Measurements from ENCODE around the gene ITPR1.

The ITPR1 gene

DNA sequence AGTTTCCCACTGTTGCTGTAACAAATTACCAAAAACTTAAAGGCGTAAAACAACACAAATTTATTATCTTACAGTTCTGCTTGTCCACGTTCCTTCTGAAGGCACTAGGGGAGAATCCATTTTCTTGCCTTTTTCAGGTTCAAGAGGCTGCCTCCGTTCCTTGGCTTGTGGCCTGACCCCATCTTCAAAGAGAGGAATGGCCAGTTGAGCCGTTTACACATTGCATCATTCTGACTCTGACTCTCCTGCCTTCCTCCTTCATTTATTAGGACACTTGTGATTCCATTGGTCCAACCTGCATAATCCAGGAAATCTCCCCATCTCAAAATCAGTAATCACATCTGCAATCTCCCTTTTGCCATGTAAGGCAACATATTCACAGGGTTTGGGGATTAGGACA lies 363.4 kb downstream of the ITPR1 start:
- no peak for DNase-seq
- Histone ChIP-seq H3K36me3 (ENCODE audit: control insufficient read depth, insufficient read depth, low read length) (no peaks in the 10 kb centered on the region), H3K27ac (ENCODE audit: insufficient read depth, low read length, poor library complexity, severe bottlenecking) (no peak overlapping the region), H3K4me3 (ENCODE audit: insufficient read depth, low read depth, low read length, poor library complexity, severe bottlenecking) (no peak overlapping the region), H3K4me1 (ENCODE audit: control insufficient read depth, insufficient read depth, low read length, poor library complexity, severe bottlenecking) (peaks cover 11% of the 10 kb centered on the region), H3K27me3 (replicated peaks; ENCODE audit: control insufficient read depth, insufficient read depth, low read length, poor library complexity, severe bottlenecking) (no peaks in the 10 kb centered on the region), H3K9me3 (ENCODE audit: control insufficient read depth, low read length) (peaks cover under 1% of the 10 kb centered on the region)

DNA sequence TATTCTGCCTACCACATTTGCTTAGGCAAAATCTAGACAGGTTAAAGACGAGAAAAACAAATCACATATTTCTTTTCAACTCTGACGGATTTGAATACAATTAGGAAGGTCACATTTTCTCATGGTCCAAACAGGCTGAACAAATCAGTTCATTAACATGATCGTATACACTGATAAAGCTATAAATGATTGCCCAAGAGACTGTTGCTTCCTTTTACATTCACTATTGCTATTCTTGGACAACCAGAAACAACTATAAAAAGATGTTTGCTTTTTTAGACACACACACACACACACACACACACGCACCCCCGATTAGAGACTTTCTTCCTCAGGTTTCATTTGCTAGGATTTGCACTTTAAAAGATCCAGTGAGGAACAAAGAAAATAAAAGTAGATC lies 363.8 kb downstream of the ITPR1 start:
- Histone ChIP-seq H3K4me1 (ENCODE audit: control insufficient read depth, insufficient read depth, low read length, poor library complexity, severe bottlenecking) (peaks cover 9% of the 10 kb centered on the region), H3K27me3 (replicated peaks; ENCODE audit: control insufficient read depth, insufficient read depth, low read length, poor library complexity, severe bottlenecking) (no peaks in the 10 kb centered on the region), H3K27ac (ENCODE audit: insufficient read depth, low read length, poor library complexity, severe bottlenecking) (no peak overlapping the region), H3K36me3 (ENCODE audit: control insufficient read depth, insufficient read depth, low read length) (no peaks in the 10 kb centered on the region), H3K4me3 (ENCODE audit: insufficient read depth, low read depth, low read length, poor library complexity, severe bottlenecking) (no peak overlapping the region), H3K9me3 (ENCODE audit: control insufficient read depth, low read length) (peaks cover 4% of the 10 kb centered on the region)
- DNase-seq = no peak

DNA sequence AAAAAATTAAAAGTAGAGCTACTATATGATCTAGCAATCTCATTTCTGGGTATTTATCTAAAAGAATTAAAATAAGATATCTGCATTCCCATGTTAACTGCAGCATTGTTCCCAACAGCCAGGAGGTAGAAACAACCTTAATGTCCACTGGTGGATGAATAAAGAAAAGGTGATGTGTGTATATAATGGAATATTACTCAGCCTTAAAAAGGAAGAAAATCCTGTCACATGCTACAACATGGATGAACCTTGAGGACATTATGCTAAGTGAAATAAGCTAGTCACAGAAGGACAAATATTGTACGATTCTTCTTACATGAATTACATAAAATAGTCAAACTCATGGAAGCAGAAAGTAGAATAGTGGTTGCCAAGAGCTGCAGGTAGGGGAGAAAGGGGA lies 366.6 kb downstream of the ITPR1 start:
- H3K27me3 ChIP-seq (replicated peaks; ENCODE audit: control insufficient read depth, insufficient read depth, low read length, poor library complexity, severe bottlenecking) = no peaks in the 10 kb centered on the region
- peaks cover 8% of the 10 kb centered on the region for H3K9me3 ChIP-seq (ENCODE audit: control insufficient read depth, low read length)
- no peak overlapping the region for H3K4me3 ChIP-seq (ENCODE audit: insufficient read depth, low read depth, low read length, poor library complexity, severe bottlenecking)
- no peaks in the 10 kb centered on the region for H3K36me3 ChIP-seq (ENCODE audit: control insufficient read depth, insufficient read depth, low read length)
- no peak overlapping the region for H3K27ac ChIP-seq (ENCODE audit: insufficient read depth, low read length, poor library complexity, severe bottlenecking)
- no peaks in the 10 kb centered on the region for H3K4me1 ChIP-seq (ENCODE audit: control insufficient read depth, insufficient read depth, low read length, poor library complexity, severe bottlenecking)
- no peak for DNase-seq

DNA sequence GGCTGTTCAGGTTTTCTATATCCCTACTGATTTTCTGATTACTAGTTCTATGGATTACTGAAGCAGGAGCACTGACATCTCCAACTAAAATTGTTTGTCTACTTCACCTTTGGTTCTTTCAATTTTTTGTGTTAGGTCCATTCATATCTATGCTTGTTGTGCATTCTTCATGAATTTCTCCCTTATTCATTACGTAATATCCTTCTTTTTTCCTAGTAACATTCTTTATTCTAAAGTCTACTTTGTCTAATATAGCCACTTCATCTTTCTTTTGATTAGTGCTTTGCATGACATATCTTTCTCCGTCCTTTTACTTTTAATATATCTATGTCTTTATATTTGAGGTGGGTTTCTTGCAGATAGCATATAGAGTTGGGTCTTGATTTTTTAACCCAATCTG lies 369.8 kb downstream of the ITPR1 start:
- peaks cover 13% of the 10 kb centered on the region for H3K4me1 ChIP-seq (ENCODE audit: control insufficient read depth, insufficient read depth, low read length, poor library complexity, severe bottlenecking)
- peaks cover 8% of the 10 kb centered on the region for H3K9me3 ChIP-seq (ENCODE audit: control insufficient read depth, low read length)
- DNase-seq = no peak
- H3K27ac ChIP-seq (ENCODE audit: insufficient read depth, low read length, poor library complexity, severe bottlenecking) = no peak overlapping the region
- no peak overlapping the region for H3K4me3 ChIP-seq (ENCODE audit: insufficient read depth, low read depth, low read length, poor library complexity, severe bottlenecking)
- no peaks in the 10 kb centered on the region for H3K27me3 ChIP-seq (replicated peaks; ENCODE audit: control insufficient read depth, insufficient read depth, low read length, poor library complexity, severe bottlenecking)
- H3K36me3 ChIP-seq (ENCODE audit: control insufficient read depth, insufficient read depth, low read length) = no peaks in the 10 kb centered on the region

DNA sequence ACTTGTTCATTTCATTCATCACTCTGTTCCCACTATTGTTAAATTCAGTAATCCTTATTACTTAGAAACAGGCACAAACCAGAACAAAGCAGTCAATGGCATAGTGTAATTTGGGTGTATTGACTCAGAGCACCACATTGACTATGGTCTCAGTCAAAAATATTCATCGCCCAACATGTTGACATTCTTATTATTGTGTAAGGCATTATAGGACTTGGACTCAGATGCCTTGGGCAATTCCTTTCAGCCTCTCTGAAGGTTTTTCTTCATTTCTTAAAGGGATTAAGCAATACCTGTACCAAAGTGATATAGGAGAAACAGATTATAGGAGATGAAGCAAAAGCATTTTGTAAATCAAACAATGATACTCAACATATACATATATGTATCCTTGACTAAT lies 371.4 kb downstream of the ITPR1 start:
- Histone ChIP-seq H3K9me3 (ENCODE audit: control insufficient read depth, low read length) (peaks cover 8% of the 10 kb centered on the region), H3K4me3 (ENCODE audit: insufficient read depth, low read depth, low read length, poor library complexity, severe bottlenecking) (no peak overlapping the region), H3K4me1 (ENCODE audit: control insufficient read depth, insufficient read depth, low read length, poor library complexity, severe bottlenecking) (peaks cover 22% of the 10 kb centered on the region), H3K36me3 (ENCODE audit: control insufficient read depth, insufficient read depth, low read length) (no peaks in the 10 kb centered on the region), H3K27ac (ENCODE audit: insufficient read depth, low read length, poor library complexity, severe bottlenecking) (no peak overlapping the region), H3K27me3 (replicated peaks; ENCODE audit: control insufficient read depth, insufficient read depth, low read length, poor library complexity, severe bottlenecking) (no peaks in the 10 kb centered on the region)
- no peak for DNase-seq

DNA sequence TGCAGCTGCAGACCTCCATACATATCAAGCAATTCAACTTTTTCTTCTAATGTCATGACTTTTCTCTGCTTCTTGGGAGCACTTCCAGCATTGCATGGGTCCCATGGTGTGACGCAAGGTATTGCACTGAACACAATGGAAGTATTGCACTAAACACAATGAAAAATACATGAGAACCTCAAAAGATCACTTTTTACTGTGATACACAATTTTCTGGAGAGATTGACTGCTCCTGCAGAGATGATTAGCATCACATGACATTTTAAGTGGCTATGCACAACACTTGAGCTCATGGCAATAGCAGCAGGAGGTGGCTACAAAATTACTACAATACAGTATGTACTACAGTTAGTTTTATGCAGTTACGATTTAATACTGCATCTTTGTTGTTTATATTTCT lies 372.6 kb downstream of the ITPR1 start:
- Histone ChIP-seq H3K36me3 (ENCODE audit: control insufficient read depth, insufficient read depth, low read length) (no peaks in the 10 kb centered on the region), H3K27me3 (replicated peaks; ENCODE audit: control insufficient read depth, insufficient read depth, low read length, poor library complexity, severe bottlenecking) (no peaks in the 10 kb centered on the region), H3K4me3 (ENCODE audit: insufficient read depth, low read depth, low read length, poor library complexity, severe bottlenecking) (no peak overlapping the region), H3K27ac (ENCODE audit: insufficient read depth, low read length, poor library complexity, severe bottlenecking) (no peak overlapping the region), H3K9me3 (ENCODE audit: control insufficient read depth, low read length) (peaks cover 8% of the 10 kb centered on the region), H3K4me1 (ENCODE audit: control insufficient read depth, insufficient read depth, low read length, poor library complexity, severe bottlenecking) (peaks cover 22% of the 10 kb centered on the region)
- DNase-seq = no peak

DNA sequence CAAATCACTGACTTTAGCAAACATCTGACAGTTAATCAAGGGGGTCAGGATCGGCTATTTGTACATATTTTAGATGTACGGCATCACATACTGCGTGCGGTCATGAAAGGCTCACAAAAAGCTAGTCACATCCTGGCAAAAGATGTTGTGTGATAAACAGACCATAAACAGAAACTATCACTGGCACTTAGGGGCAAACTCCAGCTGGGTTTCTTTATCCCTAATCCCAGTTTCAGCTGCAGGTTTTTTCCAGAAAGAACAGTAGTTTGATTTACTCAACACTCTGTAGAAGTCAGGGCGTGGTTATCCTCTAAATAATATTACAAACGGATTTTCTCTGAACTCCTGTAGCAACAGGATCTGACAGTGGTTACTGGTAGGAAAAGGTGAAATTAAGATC lies 373.7 kb downstream of the ITPR1 start:
- Histone ChIP-seq H3K36me3 (ENCODE audit: control insufficient read depth, insufficient read depth, low read length) (no peaks in the 10 kb centered on the region), H3K27me3 (replicated peaks; ENCODE audit: control insufficient read depth, insufficient read depth, low read length, poor library complexity, severe bottlenecking) (no peaks in the 10 kb centered on the region), H3K4me3 (ENCODE audit: insufficient read depth, low read depth, low read length, poor library complexity, severe bottlenecking) (peak overlapping the region; percentile 51), H3K27ac (ENCODE audit: insufficient read depth, low read length, poor library complexity, severe bottlenecking) (peak overlapping the region; percentile 84), H3K4me1 (ENCODE audit: control insufficient read depth, insufficient read depth, low read length, poor library complexity, severe bottlenecking) (peaks cover 22% of the 10 kb centered on the region), H3K9me3 (ENCODE audit: control insufficient read depth, low read length) (peaks cover 5% of the 10 kb centered on the region)
- no peak for DNase-seq

DNA sequence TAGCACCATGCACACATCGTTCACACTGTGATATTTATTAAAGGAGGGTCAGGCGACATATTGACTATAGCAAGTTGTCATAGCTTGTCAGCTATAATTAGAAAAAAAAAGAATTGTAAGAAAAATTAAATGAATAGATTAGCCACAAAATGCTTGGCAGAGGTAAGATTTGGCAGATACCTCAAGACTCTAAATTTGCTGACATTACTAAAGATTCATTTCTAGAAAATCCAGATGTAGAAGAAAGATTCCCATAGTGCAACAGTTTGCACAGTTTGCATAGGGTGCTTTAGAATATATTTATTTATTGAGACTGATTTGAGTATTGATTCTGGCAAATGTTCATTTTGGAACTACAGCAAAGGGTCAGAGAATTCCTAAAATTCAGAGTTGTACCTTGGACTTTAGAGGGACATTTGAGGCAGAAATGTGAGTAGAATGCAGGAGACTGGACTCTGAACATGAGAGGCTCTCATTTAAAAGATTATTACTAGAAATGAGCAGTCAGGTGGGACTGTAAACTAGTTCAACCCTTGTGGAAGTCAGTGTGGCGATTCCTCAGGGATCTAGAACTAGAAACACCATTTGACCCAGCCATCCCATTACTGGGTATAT lies 384.1 kb downstream of the ITPR1 start:
- DNase-seq = no peak
- no peaks in the 10 kb centered on the region for H3K36me3 ChIP-seq (ENCODE audit: control insufficient read depth, insufficient read depth, low read length)

DNA sequence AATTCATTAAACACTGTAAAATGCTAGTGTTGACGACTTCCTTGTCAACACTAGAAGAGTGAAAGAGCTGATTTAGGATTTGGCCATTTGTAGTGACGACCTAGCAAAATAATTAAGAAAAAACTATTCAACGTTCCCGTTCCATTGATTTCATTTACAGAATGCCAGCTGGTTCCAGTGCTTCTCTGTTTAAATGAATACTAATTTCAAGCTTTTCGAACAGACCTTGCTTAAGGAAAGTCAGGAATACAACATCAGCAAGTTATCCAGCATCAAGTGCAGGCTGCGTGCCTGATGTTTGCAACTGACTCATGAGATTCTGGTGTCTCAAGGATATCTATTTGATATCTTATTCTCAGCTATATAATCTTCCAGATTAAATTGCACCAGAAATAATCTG lies 387.7 kb downstream of the ITPR1 start:
- Histone ChIP-seq H3K9me3 (ENCODE audit: control insufficient read depth, low read length) (no peaks in the 10 kb centered on the region), H3K36me3 (ENCODE audit: control insufficient read depth, insufficient read depth, low read length) (no peaks in the 10 kb centered on the region), H3K27me3 (replicated peaks; ENCODE audit: control insufficient read depth, insufficient read depth, low read length, poor library complexity, severe bottlenecking) (no peaks in the 10 kb centered on the region), H3K4me3 (ENCODE audit: insufficient read depth, low read depth, low read length, poor library complexity, severe bottlenecking) (no peak overlapping the region), H3K4me1 (ENCODE audit: control insufficient read depth, insufficient read depth, low read length, poor library complexity, severe bottlenecking) (no peaks in the 10 kb centered on the region), H3K27ac (ENCODE audit: insufficient read depth, low read length, poor library complexity, severe bottlenecking) (no peak overlapping the region)
- DNase-seq = no peak

More for the DNA sequence above, 384.1 kb downstream of the ITPR1 start:
- Histone ChIP-seq H3K4me1 (ENCODE audit: control insufficient read depth, insufficient read depth, low read length, poor library complexity, severe bottlenecking) (no peaks in the 10 kb centered on the region), H3K27ac (ENCODE audit: insufficient read depth, low read length, poor library complexity, severe bottlenecking) (no peak overlapping the region), H3K9me3 (ENCODE audit: control insufficient read depth, low read length) (no peaks in the 10 kb centered on the region), H3K27me3 (replicated peaks; ENCODE audit: control insufficient read depth, insufficient read depth, low read length, poor library complexity, severe bottlenecking) (no peaks in the 10 kb centered on the region), H3K4me3 (ENCODE audit: insufficient read depth, low read depth, low read length, poor library complexity, severe bottlenecking) (no peak overlapping the region)

DNA sequence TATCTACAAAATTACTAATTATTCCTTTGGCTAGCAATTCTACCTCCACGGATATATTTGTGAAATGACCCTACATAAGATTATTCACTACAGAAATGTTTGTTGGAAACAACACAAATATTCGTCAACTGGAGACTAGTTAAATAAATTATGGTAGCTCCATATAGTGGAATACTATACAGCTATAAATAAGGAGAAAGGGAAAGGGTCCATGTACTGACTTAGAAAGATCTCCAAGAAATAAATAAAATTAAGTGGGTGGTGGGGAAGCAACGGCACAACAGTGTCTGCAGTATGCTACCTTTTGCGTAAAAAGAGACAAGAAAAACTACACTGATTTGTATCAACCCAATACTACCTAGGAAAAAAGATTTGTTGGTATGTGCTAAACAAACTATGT lies 389.4 kb downstream of the ITPR1 start:
- DNase-seq = no peak
- Histone ChIP-seq H3K27me3 (replicated peaks; ENCODE audit: control insufficient read depth, insufficient read depth, low read length, poor library complexity, severe bottlenecking) (no peaks in the 10 kb centered on the region), H3K27ac (ENCODE audit: insufficient read depth, low read length, poor library complexity, severe bottlenecking) (no peak overlapping the region), H3K4me1 (ENCODE audit: control insufficient read depth, insufficient read depth, low read length, poor library complexity, severe bottlenecking) (no peaks in the 10 kb centered on the region), H3K36me3 (ENCODE audit: control insufficient read depth, insufficient read depth, low read length) (no peaks in the 10 kb centered on the region), H3K4me3 (ENCODE audit: insufficient read depth, low read depth, low read length, poor library complexity, severe bottlenecking) (no peak overlapping the region), H3K9me3 (ENCODE audit: control insufficient read depth, low read length) (no peaks in the 10 kb centered on the region)

All from effector memory CD4-positive, alpha-beta T cell (primary cell).